GM12873 (cell line): Measurements from ENCODE around the gene NEDD8.

Experiments used
- TF ChIP-seq, protein P1 (sequence below): IDR thresholded peaks from 2 replicates; pipeline ENCODE4 v1.5.1; 2012; ENCODE audit warnings: low read depth, mild to moderate bottlenecking, moderate library complexity, low read length, control low read depth; ENCODE audit not compliant: insufficient read depth; ENCODE audit errors: missing control alignments

Gene NEDD8

DNA sequence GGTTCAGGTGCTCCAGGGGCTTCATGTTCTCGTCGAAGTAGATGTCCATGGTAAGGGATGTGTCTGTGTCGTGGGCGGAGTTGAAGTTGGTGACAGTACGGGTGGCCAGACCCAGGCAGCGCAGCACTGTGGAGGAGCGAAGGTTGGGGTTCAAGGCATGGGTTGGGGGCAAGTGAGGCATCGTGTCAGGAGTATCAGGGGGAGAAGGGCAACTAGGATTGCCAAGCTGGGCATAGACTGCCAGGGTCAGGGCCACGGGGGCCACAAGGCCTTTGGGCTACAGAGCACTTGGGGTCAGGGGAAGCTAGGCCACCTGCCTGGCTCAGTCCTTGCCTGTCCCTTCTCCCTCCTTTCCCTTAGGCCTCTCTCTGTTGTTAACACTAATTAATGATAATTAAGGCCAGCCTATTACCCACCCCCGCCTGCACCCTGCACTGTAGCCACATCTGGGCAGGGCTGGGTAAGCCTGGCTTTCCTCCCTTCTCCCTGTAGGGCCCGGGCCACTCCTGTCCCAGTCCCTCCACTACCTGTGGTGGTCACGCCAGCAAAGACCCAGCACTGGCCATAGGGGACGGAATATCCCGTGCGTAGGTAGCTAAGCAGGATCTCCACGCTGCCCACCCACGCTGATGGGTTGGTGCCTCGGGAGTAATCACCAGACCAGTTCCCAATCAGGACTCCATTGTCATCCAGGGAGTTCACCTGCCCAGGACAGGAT, 26.5 kb upstream of the NEDD8 start:
- TF ChIP-seq, protein P1, sequence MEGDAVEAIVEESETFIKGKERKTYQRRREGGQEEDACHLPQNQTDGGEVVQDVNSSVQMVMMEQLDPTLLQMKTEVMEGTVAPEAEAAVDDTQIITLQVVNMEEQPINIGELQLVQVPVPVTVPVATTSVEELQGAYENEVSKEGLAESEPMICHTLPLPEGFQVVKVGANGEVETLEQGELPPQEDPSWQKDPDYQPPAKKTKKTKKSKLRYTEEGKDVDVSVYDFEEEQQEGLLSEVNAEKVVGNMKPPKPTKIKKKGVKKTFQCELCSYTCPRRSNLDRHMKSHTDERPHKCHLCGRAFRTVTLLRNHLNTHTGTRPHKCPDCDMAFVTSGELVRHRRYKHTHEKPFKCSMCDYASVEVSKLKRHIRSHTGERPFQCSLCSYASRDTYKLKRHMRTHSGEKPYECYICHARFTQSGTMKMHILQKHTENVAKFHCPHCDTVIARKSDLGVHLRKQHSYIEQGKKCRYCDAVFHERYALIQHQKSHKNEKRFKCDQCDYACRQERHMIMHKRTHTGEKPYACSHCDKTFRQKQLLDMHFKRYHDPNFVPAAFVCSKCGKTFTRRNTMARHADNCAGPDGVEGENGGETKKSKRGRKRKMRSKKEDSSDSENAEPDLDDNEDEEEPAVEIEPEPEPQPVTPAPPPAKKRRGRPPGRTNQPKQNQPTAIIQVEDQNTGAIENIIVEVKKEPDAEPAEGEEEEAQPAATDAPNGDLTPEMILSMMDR, result no peak

DNA sequence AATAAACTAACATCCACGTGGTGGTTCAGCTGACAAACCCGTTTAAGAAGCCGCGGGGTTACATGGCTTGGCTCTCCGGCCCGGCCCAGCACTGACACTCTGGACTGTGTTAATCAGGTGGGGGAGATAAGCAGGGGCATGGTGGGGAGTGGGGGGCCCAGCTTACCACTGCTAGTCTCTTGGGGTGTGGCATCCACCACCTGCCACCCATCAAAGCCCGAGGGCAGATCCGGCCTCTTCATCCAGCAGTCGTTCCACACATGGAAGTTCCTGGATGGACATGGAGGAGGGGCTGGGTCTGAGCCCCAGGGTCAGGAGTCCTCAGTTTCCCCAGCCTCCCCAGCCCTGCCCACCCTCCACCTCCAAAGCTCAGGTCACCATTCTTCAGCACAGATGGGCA, 26.0 kb upstream of the NEDD8 start:
- TF ChIP-seq, protein P1, result no peak

DNA sequence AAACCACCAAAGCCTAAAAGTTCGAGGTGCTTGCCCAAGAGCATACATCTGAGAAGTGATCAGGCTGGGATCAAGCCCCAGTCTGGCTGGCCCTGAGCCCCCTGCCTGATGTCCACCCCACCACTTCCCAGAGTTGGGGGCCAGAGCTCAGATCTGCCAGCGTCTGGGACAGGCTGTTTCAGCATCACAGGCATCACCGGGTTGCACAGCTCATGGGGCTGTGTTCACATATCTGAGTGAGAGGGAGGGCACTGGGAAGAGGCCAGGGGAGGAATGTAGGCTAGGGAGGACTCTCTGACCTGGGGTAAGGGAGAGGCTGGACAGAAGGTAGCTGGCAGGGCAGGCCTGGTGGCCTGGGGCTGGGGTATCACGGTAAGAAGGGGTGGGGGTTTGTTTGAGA, 24.8 kb upstream of the NEDD8 start:
- TF ChIP-seq, protein P1, result no peak

DNA sequence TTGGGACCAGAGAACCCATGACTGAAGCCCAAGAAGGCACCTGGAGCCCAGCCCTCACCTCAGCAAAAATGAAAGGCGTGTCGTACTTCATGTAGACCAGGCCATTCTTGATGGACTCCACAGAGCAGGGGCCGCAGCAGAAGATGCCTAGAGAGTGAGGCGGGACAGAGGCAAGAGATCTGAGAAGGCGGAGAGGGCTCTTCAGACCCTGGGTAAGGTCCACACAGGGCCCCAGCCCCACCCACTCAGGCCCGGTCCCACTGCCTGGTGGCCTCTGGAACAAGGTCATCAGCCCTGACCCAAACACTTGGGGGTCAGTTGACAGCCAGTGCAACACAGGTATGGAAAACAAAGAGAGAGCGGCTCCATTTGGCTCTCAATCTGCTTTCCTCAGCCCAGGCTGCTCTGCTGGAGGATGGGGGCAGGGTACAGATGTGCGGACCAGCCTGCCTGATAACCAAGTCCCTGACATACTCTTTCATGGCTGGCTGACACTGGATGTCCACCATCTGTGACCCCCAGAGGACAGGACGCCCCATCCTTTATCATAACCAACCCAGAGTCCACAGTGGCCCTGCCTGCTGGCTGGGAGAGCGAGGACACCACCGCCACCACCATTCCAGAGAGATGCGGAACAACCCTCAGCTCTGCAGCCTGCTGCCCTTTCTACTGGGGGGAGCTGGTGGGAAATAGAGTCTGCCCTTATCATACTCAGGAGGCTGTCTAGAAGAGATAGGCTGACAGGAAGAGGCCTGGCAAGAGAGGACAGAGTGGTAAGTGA, 24.0 kb upstream of the NEDD8 start:
- TF ChIP-seq, protein P1, result no peak

DNA sequence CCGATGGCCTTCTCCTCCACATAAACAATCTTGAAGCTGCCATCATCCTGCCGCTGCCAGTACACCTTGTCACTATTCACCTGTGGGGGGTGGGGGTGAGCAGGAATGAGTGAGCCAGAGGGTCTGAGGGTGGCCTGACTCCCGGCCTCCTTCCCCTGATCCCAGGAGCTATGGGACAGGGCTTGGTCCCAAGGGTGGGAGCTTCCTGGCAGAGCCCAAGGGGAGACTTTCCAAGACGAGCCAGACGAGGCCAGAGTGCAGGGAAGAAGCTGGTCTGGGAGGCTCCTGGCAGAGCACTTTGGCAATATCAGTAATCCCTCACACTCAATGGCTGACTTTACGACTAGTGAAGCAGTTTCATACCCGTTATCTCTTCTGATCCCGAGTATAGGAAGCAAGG, 23.3 kb upstream of the NEDD8 start:
- TF ChIP-seq, protein P1, result no peak

DNA sequence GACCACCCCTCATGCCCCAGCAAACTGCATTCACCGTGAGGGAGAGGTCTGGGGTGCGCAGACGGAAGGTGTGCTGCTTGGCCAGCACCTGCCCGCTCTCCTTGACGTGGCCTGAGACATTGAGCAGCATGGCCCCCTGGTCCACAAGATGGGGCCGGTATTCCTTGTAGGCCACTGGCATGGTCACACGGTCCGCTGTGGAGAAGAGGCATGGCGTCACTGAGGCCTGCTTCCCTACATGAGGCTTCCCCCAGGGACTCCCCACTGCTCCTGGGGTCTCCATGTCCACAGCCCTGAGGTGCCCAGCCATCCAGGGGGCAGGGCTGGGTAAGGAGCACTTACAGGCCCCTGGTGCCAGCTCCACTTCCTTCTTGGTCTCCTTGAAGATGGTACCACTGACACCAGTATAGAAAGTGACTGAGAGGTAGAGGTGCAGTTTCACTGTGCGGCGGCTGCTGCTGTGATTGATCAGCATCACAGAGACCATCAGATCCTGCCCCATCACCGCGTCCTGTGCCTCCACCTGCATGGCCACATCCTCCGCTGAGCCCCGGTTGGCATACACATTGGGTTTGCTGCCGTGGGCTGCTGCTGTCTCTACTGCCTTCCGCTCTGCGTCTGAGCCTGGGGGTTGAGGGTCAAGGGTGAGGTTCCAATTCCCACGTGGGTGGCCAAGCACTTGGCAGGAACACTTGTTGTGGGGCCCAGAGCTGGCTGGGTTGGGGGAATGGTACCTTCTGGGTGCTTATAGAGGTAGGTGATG, 22.6 kb upstream of the NEDD8 start:
- TF ChIP-seq, protein P1, result no peak

DNA sequence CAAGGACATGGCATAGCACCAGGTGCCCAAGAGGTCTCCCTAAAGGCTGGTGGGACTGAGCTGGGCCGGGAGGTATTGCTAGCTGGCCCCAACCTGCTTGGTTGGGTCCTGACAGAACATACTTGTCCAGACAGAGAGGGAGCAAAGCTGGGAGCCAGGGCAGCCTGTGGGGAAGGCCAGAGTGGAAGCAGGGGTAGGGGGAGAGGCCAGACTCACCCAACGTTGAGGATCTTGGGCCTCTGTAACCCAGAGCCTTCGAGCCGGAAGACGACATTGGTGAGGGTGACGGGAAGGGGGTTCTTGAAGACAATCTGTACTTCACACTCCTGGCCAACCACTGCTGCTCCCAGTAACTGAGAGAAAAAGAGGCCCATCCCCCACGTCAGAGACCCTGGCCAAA, 21.8 kb upstream of the NEDD8 start:
- TF ChIP-seq, protein P1, result no peak
